NCI-H226 (cell line): ENCODE measurements around the gene DNAH12.
"Not testable (repeated sequence)": the region's sequence is repeated elsewhere in the genome, so short reads cannot be mapped to it uniquely, and the experiment has no call there.

Experiments
- DNase-seq: peaks from one replicate; pipeline ENCODE4 v3.0.0-alpha.2; 2015

The DNAH12 gene

GRCh38 chr3:57309769-57310360 is 234.3 kb downstream of the DNAH12 start:
- DNase-seq: no peak

GRCh38 chr3:57303520-57303919 is 240.6 kb downstream of the DNAH12 start:
- DNase-seq: not testable (repeated sequence)

- peak; percentile 56 for DNase-seq
Observed at GRCh38 chr3:57298041-57298440, 246.1 kb downstream of the DNAH12 start.

DNA sequence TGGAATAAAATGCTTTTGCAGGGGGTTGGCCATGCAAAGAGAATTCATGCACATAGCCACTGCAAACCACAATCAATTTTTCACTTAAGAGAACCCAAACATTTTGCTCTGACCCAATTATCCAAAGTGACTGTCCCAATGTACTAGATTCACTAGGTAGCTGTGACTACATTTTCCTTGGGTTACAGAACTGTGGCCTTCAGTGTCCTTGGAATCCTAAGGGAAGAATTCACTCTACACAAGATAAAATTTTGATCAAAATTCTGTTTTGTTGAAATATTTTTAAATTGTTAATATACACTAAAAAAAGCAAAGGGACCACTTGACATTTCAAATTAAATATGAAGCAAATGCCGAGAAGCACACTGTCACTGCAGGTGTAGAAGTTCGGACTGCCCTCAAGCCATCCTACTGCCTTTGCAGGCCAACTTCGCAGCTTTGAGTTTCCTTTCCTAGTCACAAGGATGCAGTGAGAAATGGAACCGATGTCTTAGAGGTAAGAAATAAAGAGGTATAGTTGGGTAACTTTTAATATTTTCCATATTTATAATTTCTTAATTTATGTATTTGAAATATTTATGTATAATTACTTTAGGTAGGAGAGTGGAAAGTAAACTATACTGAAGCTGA is 251.1 kb downstream of the DNAH12 start:
- no peak for DNase-seq

DNA sequence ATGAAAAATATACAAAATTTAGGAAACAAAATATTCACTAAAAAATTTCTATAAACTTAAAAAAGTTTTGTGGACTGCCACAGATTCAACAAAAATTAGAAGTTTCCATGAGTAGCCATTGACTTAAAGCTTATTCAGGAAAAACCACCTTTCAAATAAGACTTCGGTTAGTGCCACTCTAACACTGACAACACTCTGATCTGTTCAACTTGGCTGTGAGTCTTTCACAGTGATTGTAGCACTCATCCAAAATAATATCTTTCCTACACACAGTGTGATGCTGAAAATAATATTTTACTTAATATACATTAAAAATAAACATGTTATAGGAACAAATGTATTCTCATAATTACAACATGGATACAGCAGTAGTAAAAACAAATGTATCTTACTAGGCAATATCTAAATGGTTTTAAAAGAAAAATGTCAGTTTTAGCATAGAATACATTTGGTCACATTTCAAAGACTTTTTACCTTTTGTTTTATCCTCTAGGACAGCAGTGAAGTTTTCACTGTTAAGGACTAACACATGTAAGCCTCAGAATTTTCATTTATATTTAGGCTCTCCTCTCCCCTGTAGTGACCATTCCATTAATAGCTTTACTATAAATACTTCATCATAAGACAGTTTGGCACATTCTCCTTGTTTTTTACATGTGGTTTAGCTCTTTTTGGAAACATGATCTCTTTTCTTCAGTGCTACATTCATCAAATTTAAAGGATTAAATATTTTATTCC is 251.8 kb downstream of the DNAH12 start, which contains the start of gene ASB14:
TSS of gene ASB14 (minus strand) at position 527 of the 738 bp plus-strand sequence. CDS start 652 bp downstream, outside the sequence.
- no peak for DNase-seq

- DNase-seq: no peak
Observed at GRCh38 chr3:57288403-57288802, 255.7 kb downstream of the DNAH12 start.

GRCh38 chr3:57287205-57287604 is 256.9 kb downstream of the DNAH12 start:
- no peak for DNase-seq

DNA sequence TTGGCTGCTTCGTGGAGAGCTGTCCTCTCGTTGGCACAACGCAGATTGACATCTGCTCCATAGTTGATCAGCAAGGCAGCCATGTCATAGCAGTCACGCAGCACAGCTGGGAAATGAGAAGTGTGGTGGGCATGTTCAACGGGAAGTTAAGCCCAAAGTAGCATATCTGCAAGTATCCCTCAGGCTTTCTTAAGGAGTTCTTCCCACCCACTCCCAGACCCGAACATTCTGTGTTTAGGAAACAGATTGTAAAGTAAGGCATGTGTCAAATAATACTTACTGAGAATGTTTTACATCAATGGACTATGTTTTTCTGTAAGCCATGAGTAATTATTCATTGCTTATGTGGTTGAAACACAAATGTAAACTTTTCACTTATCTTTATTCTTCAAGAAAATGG is 260.8 kb downstream of the DNAH12 start:
- no peak for DNase-seq

DNA sequence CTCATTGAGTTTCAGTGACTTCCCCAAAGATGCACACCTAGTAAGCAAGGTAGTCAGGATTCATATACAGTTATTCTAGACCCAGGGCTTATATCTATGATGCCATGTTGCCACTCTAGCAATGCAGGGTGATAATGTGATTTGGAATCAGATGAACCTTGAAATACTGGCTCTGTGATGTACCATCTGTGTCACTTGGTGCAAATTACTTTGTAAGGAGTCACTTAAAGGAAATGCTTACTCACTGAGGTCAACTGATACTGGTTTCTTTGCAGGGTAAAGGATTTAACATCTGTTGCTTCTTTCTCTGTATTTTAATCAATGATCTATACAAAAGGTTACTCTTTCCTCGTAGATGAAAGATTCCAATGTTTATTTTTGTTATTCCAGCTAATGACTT is 262.4 kb downstream of the DNAH12 start:
- DNase-seq: no peak

DNA sequence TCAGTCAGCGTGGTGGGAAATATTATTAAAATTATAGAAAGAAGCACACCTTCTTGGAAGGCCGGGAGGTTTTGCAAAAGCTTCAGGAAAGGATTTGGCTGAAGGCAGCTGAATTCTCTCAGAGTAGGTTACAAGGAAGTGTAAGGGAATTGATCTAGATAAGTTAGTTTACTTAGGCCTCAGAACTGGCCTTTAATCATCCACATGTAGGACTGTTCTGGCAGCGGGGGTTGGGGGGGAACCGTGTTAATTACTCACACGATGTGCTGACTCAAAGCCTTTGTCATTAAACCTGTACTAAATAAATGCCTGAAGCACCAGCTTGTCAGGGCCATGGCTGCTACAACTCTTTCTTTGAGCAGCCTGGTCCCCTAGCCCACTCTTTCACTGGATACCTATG is 264.5 kb downstream of the DNAH12 start:
- no peak for DNase-seq

DNA sequence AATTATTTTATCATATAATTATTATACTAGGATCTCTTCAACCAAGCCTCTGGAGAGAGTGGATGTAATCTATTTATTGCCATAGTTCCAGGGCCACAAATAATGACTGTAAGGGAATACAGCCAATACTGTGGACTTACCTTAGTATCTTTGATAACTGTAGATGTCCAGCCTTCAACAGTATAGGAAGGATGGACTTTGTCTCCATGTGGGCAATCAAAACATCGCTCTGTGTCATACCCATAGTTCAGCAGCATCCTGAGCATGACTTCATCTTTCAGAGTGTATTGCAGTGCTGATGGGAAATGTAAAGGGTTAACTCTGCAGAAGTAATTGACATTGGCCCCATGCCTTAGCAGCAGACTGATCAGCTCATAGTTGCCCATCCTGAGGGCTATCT is 265.9 kb downstream of the DNAH12 start:
- no peak for DNase-seq

DNA sequence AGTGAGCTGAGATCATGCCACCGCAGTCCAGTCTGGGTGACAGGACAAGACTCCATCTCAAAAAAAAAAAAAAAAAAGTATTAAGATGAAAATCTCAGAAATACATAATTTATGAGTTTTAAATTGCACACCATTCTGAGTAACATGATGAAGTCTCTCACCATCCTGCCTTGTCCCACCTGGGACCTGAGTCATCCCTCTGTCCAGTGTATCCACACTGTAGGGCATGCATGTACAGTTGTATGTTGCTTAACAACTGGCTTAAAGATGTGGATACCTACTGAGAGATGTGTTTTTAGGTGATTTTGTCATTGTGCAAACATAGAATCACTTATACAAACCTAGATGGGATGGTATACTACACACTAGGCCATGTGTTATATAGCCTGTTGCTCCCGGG is 268.8 kb downstream of the DNAH12 start:
- DNase-seq: no peak

DNA sequence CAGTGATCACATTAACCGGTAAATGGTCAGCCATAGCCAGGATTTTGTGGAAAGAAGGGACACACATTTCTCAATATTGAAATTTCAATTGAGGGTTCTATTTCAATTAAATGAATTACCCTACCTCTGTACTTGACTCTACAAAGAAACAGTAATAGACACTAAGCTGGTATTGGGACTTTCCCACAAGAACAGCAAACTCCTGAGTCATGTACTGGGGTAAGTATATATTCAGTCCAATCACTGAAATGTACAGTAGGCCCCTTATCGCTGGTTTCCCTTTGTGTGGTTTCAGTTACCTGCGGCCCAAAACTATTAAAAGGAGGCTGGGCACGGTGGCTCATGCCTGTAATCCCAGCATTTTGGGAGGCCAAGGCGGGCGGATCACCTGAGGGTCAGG is 269.3 kb downstream of the DNAH12 start:
- peak; percentile 39 for DNase-seq

- no peak for DNase-seq
Observed at GRCh38 chr3:57268416-57268815, 275.7 kb downstream of the DNAH12 start.

DNA sequence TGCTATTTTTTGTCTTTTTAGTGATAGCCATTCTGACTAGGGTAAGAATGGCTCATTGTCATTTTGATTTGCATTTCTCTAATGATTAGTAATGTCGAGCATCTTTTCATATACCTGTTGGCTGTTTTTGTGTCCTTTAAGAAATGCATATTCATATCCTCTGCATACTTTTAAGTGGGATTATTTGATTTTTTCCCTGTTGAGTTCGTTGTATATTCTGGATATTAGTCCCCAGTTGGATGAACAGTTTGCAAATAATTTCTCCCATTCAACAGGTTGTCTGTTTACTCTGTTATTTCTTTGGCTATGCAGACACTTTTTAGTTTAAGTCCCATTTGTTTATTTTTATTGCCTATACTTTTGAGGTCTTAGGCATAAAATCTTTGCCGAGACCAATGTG is 282.2 kb downstream of the DNAH12 start:
- no peak for DNase-seq

- DNase-seq: no peak
Observed at GRCh38 chr3:57261119-57261518, 283.0 kb downstream of the DNAH12 start.

DNA sequence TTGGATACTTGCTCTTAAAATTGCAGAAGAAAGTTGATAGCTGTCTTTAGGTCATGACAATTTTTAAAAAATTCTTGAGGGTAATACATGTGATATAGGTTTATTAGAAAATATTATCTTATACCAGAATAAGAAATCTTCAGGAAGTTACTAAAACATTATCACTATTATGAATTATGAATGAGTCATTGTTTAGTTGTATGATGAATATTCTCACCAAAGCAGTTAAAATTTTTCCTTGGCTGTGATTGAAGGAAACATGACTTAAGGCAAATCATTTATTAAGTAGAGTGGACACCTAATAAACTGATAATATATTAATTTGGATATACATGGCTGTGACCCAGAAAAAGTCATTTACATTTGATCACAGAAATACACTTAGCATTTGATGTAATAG is 286.5 kb downstream of the DNAH12 start:
- no peak for DNase-seq

DNA sequence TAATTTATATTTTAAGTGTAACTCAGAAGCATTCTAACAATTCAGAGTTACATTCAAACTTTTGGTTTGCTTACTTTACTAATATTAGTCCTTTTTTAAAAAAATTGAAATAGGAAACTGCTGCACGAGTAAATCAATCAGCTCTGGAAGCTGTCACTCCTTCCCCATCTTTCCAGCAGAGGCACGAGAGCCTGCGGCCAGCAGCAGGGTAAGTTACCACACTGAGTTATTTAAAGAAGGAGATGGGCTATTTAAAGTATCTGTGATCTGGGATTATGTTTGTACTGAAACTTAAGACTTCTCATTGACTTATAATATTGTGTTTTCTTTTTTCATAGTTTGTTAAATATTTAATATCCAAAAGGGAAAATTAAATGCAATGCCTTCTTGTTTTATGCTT is 287.3 kb downstream of the DNAH12 start:
- no peak for DNase-seq

DNA sequence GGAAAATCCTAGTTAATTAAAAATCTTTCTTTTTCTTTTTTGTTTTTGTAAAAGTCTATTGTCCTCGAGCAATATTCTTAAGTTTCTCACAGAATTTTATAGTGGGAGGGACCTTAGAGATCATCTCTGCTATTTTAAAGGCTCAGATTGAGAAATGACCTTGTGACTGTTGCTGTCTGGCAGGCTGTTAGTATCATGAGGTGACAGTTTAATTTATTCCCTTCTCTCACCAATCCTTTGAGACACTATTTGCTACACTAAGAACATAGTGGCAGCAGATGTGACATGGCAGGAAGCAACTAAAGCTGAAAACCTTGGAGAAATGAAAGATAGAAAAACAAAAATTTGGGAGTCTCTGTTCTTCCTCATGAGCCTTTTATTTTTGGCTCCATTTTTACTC is 291.7 kb downstream of the DNAH12 start:
- no peak for DNase-seq

DNA sequence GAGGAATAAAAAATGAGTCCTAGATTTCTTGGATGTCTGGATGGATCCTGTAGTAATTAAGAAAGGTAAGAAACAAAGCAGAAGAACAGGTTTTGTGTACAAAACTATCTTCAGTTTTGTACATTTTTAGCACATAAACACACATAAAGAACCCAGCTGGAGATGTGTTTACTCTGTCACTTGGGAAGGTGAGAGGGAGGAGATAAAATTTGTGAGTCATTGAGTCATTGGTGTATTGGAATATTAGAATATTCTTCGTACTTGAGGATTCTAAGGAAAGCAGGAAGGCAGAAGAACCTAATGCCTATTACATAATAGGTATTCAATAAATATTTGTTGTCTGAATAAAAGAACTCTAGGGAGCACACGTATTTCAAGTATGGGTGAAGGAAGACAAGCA is 299.2 kb downstream of the DNAH12 start:
- DNase-seq: no peak
